SK-N-SH (cell line): Measurements from ENCODE around the gene SLC35F6. TPM values are rescaled to one million over a fixed set of nuclear protein-coding genes. Genes with fewer than 3 reads are reported as not detected.

Experiments
- CTCF ChIA-PET: fragments of 300-600, 350-600 bp; formaldehyde crosslinking; extraction: SDS; loops from one replicate; lab custom pipeline; 2021; lab: Yijun Ruan, JAX
- POLR2A ChIA-PET: fragments of 350-600 bp; sonication (Branson Sonifier 250); formaldehyde crosslinking; extraction: SDS; loops from one replicate; lab custom pipeline; 2020; ENCODE audit warnings: antibody characterized with exemption, inconsistent platforms; lab: Yijun Ruan, JAX
- DNase-seq: peaks from one replicate; pipeline ENCODE4 v3.0.0; 2012
- H2AFZ ChIP-seq: fragments of 200-600 bp; sonication (generic); 2 replicates; pipeline ENCODE4 v1.8.1; 2016; ENCODE audit warnings: antibody characterized with exemption, mild to moderate bottlenecking, low read depth
- H3F3A ChIP-seq: fragments of 200-600 bp; sonication (generic); replicated peaks from 2 replicates; pipeline ENCODE3; 2016; ENCODE audit warnings: antibody characterized with exemption, mild to moderate bottlenecking; ENCODE audit not compliant: insufficient read depth
- H3K27ac ChIP-seq, 2 experiments: fragments of 200-500 bp in 1 of 2; fragments of 200-600 bp in 1 of 2; sonication (Bioruptor generic) in 1 of 2; sonication (generic), shearing (Covaris generic) in 1 of 2; 2 replicates each; pipeline versions ENCODE4 v1.5.1 to v1.6.1; 2014 to 2016; ENCODE audit warnings: low read depth in 2 of 2, inconsistent platforms in 1 of 2, low read length in 1 of 2, mild to moderate bottlenecking in 1 of 2, mixed read lengths in 1 of 2
- H3K27me3 ChIP-seq: fragments of 200-600 bp; sonication (generic), shearing (Covaris generic); 2 replicates; pipeline ENCODE4 v1.6.1; 2016; ENCODE audit warnings: mixed run types; ENCODE audit not compliant: insufficient read depth
- H3K36me3 ChIP-seq, 2 experiments: fragments of 200-500 bp in 1 of 2; fragments of 200-600 bp in 1 of 2; sonication (Bioruptor generic) in 1 of 2; sonication (generic) in 1 of 2; replicated peaks in 1 of 2; 2 replicates each; pipeline versions ENCODE3 to v1.5.1; 2014 to 2016; ENCODE audit warnings: low read length in 1 of 2, mild to moderate bottlenecking in 1 of 2; ENCODE audit not compliant: insufficient read depth in 2 of 2, control insufficient read depth in 1 of 2
- H3K4me1 ChIP-seq, 2 experiments: fragments of 200-500 bp in 1 of 2; fragments of 200-600 bp in 1 of 2; sonication (Bioruptor generic) in 1 of 2; sonication (generic), shearing (Covaris generic) in 1 of 2; 2 replicates each; pipeline versions ENCODE4 v1.5.1 to v1.6.1; 2014 to 2016; ENCODE audit warnings: low read depth in 1 of 2, low read length in 1 of 2, mixed run types in 1 of 2; ENCODE audit not compliant: insufficient read depth in 2 of 2, control insufficient read depth in 1 of 2
- H3K4me2 ChIP-seq: fragments of 200-600 bp; sonication (generic), shearing (Covaris generic); 2 replicates; pipeline ENCODE4 v1.6.1; 2017; ENCODE audit warnings: mixed run types
- H3K4me3 ChIP-seq, 2 experiments: fragments of 200-500 bp in 1 of 2; fragments of 200-600 bp in 1 of 2; sonication (Bioruptor generic) in 1 of 2; sonication (generic), shearing (Covaris generic) in 1 of 2; 2 replicates each; pipeline versions ENCODE4 v1.5.1 to v1.8.1; 2014 to 2016; ENCODE audit warnings: low read depth in 2 of 2, inconsistent platforms in 1 of 2, low read length in 1 of 2, mild to moderate bottlenecking in 1 of 2, mixed read lengths in 1 of 2, moderate library complexity in 1 of 2
- H3K79me2 ChIP-seq: fragments of 200-600 bp; sonication (generic); 2 replicates; pipeline ENCODE4 v1.8.1; 2017; ENCODE audit warnings: mild to moderate bottlenecking; ENCODE audit not compliant: insufficient read depth
- H3K9ac ChIP-seq: fragments of 200-600 bp; sonication (generic); 2 replicates; pipeline ENCODE4 v1.6.1; 2017; ENCODE audit warnings: mixed run types
- H3K9me2 ChIP-seq: fragments of 200-600 bp; sonication (generic); 2 replicates; pipeline ENCODE4 v1.6.1; 2017; ENCODE audit warnings: mixed run types
- H3K9me3 ChIP-seq: fragments of 200-600 bp; sonication (generic); 2 replicates; pipeline ENCODE4 v1.6.1; 2017; ENCODE audit warnings: mixed run types, mild to moderate bottlenecking, moderate library complexity
- H4K20me1 ChIP-seq: fragments of 200-600 bp; sonication (generic); 2 replicates; pipeline ENCODE4 v1.6.1; 2017; ENCODE audit warnings: mild to moderate bottlenecking, mixed run types; ENCODE audit not compliant: insufficient read depth
- CHD2 ChIP-seq: fragments of 150-350 bp; IDR thresholded peaks from 2 replicates; pipeline ENCODE4 v1.6.1; 2018; ENCODE audit warnings: low read length; ENCODE audit not compliant: partially characterized antibody
- EZH2phosphoT487 ChIP-seq: fragments of 200-600 bp; sonication (generic); IDR thresholded peaks from 2 replicates; pipeline ENCODE4 v1.6.1; 2017; ENCODE audit warnings: low read depth, mixed run types, mild to moderate bottlenecking, antibody characterized with exemption, moderate library complexity, borderline replicate concordance
- FOXJ3 ChIP-seq: sonication (generic); formaldehyde crosslinking; IDR thresholded peaks from 2 replicates; pipeline ENCODE4 v1.5.1; 2020; ENCODE audit warnings: mild to moderate bottlenecking, missing genetic modification reagents
- GABPA ChIP-seq: IDR thresholded peaks from 2 replicates; pipeline ENCODE4 v1.4.0; 2012; ENCODE audit warnings: low read depth, mild to moderate bottlenecking
- JUND ChIP-seq: IDR thresholded peaks from 2 replicates; pipeline ENCODE4 v1.4.0; 2012
- MXI1 ChIP-seq: IDR thresholded peaks from 2 replicates; pipeline ENCODE4 v1.6.1; 2012; ENCODE audit warnings: mild to moderate bottlenecking, low read depth, low read length, improper control_type of control experiment
- NFIC ChIP-seq: IDR thresholded peaks from 2 replicates; pipeline ENCODE4 v1.4.0; 2012; ENCODE audit warnings: borderline replicate concordance
- NRF1 ChIP-seq: IDR thresholded peaks from 2 replicates; pipeline ENCODE4 v1.6.1; 2012; ENCODE audit warnings: low read depth, mild to moderate bottlenecking, low read length
- POLR2AphosphoS5 ChIP-seq: IDR thresholded peaks from 2 replicates; pipeline ENCODE4 v1.6.1; 2012; ENCODE audit warnings: low read depth, low read length
- RCOR1 ChIP-seq: fragments of 150-350 bp; IDR thresholded peaks from 2 replicates; pipeline ENCODE4 v1.6.1; 2017; ENCODE audit warnings: antibody characterized with exemption, low read length
- RFX5 ChIP-seq: IDR thresholded peaks from 2 replicates; pipeline ENCODE4 v1.6.1; 2012; ENCODE audit warnings: mild to moderate bottlenecking, improper control_type of control experiment, low read length
- RXRA ChIP-seq: IDR thresholded peaks from 2 replicates; pipeline ENCODE4 v1.4.0; 2012; ENCODE audit warnings: low read depth, mild to moderate bottlenecking, borderline replicate concordance
- SIN3A ChIP-seq: IDR thresholded peaks from 2 replicates; pipeline ENCODE4 v1.6.1; 2012; ENCODE audit warnings: low read depth, mild to moderate bottlenecking, low read length, moderate library complexity, borderline replicate concordance
- YY1 ChIP-seq: IDR thresholded peaks from 2 replicates; pipeline ENCODE4 v1.4.0; 2012; ENCODE audit warnings: low read depth, mild to moderate bottlenecking
- WGBS: methylation state at CpG from one replicate; pipeline ENCODE4 v1.1.6; 2017; ENCODE audit warnings: low lambda C conversion rate; 5-methylcytosine and 5-hydroxymethylcytosine counted together
- polyA plus RNA-seq, 3 experiments: library from polyadenylated mRNA; depleted of rRNA; stranded (reverse); fragments of >200 nt; gene quantifications; 2 replicates each; pipeline ENCODE4 v1.2.3, GENCODE V29; 2012
- TF ChIP-seq, protein P1 (sequence below): IDR thresholded peaks from 2 replicates; pipeline ENCODE4 v1.4.0; 2012; ENCODE audit warnings: low read depth, borderline replicate concordance

SLC35F6 gene
- polyA plus RNA-seq, 1 of the 3 experiments (the other 2 are of a cell fraction): 16.0 TPM

DNA sequence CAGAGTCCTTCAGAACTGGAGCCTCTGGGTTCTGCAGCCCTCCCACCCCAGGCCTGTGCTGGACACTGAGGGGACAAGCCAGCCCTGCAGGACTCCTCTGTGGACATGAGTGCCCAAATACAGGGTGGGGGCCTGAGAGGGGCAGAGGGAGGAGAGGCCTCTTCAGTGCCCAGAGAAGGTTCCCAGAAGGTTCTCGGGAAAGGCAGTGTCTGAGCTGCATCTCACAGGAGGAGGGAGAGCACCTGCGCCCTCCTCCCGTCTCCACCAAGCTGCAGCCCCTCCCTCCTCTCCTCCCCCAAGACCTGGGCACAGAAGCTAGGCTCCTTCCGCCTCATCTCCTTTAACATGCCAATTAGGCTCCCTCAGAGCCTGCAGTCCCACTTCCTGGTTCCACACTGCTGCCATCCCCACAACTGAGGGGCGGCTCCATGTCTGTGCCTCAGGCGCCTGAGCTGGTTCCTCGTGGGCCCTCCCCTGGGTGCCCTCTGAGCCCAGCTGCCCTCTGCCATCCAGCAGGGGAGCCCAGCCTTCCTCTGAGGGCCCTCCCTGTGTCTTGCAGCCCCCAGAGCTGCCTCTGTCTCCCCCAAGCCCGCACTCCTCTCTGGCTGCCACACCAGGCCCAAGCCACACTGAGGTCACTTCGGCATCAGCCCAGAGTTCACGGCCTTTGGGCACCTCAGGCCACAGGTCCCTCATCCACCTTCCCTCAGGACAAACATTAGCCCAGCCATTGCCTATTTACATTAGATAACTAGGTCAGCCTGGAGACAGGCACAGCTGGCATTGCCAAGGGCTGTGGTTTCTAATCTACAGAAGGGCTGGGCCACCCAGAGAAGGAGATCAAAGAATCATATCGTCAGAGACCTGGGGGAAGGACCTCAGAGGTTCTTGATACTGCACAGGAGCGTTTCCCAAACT, 42.7 kb upstream of the SLC35F6 start:
- Histone ChIP-seq H3K36me3 (no peaks in the 10 kb centered on the region), H2AFZ (no peak overlapping the region)
- TF ChIP-seq RCOR1 (0 out of 2 replicates have a peak, but pooled peaks have one; percentile 4), GABPA (no peak)
- TF ChIP-seq, all 33 proteins: peak for 1
- DNase-seq: no peak
- H3K4me3 ChIP-seq: no peak overlapping the region
- H3F3A ChIP-seq: peaks cover 3% of the 10 kb centered on the region
- no peaks in the 10 kb centered on the region for H3K9me2 ChIP-seq
- 83% methylated on average over 12 of the region's 12 CpGs for WGBS
- H4K20me1 ChIP-seq: no peaks in the 10 kb centered on the region
- peak overlapping the region; percentile 32 for H3K4me2 ChIP-seq
- H3K79me2 ChIP-seq: no peaks in the 10 kb centered on the region
- H3K4me1 ChIP-seq: peaks cover 25 to 60% of the 10 kb centered on the region in 2 experiments; a peak in 3 of 4 replicates
- ChIA-PET POLR2A (interaction anchor here (0.7 to 2.3 kb wide), 5 partner anchors 9 to 29 kb away, joined by 3 to 20 read pairs (median 3); partner anchors contain the start of gene KCNK3), CTCF (interaction anchor here (0.9 to 5.4 kb wide), 6 partner anchors 16 to 143 kb away, joined by 3 to 46 read pairs (median 10); no protein-coding TSS in a partner anchor)
- H3K27me3 ChIP-seq: no peaks in the 10 kb centered on the region
- peak overlapping the region in 1 of 2 experiments; percentile 8; a peak in 1 of 4 replicates for H3K27ac ChIP-seq
- H3K9me3 ChIP-seq: no peaks in the 10 kb centered on the region
- H3K9ac ChIP-seq: no peak overlapping the region; the same call in 1 of the 2 replicates

DNA sequence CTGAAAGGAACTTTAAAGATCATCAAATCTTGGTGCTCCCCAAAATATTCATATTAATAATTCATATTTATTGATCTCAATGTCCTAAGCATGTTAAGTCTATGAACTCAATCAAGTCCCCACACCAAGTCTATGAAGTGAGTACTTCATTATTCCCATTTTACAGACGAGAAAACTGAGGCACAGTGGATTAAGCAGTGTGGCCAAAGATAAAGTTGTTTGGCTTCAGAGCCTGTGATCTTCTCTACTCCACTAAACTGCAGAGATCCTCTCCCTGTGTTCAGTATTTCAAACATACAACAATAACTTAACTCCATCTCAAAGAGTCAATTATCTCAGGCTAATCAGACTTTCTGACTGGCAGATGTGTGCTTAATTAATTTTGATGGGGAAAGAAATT, 41.8 kb upstream of the SLC35F6 start:
- Histone ChIP-seq H3K9ac (no peak overlapping the region), H3K4me2 (no peak overlapping the region), H3K4me3 (no peak overlapping the region), H3K9me2 (no peaks in the 10 kb centered on the region), H3K36me3 (no peaks in the 10 kb centered on the region), H3K9me3 (no peaks in the 10 kb centered on the region), H3K79me2 (no peaks in the 10 kb centered on the region), H4K20me1 (no peaks in the 10 kb centered on the region), H3F3A (peaks cover 3% of the 10 kb centered on the region), H3K27ac (no peak overlapping the region), H2AFZ (no peak overlapping the region), H3K27me3 (no peaks in the 10 kb centered on the region), H3K4me1 (peaks cover 25 to 56% of the 10 kb centered on the region in 2 experiments; a peak in 3 of 4 replicates)
- WGBS: 87% methylated on average over 1 of the region's 1 CpG
- DNase-seq: no peak
- ChIA-PET CTCF (interaction anchor here (1.6 to 5.4 kb wide), 4 partner anchors 24 to 145 kb away, joined by 4 to 46 read pairs (median 9); no protein-coding TSS in a partner anchor), POLR2A (no interaction called here)
- TF ChIP-seq NFIC: no peak
- no peak for TF ChIP-seq MXI1
- TF ChIP-seq SIN3A: no peak
- TF ChIP-seq JUND: no peak
- TF ChIP-seq RXRA: no peak
- TF ChIP-seq FOXJ3 (CRISPR knock-in tag): no peak
- no peak for TF ChIP-seq GABPA
- TF ChIP-seq POLR2AphosphoS5: no peak
- no peak for TF ChIP-seq EZH2phosphoT487
- no peak for TF ChIP-seq RFX5
- no peak for TF ChIP-seq NRF1
- TF ChIP-seq CHD2: no peak
- TF ChIP-seq, protein P1, sequence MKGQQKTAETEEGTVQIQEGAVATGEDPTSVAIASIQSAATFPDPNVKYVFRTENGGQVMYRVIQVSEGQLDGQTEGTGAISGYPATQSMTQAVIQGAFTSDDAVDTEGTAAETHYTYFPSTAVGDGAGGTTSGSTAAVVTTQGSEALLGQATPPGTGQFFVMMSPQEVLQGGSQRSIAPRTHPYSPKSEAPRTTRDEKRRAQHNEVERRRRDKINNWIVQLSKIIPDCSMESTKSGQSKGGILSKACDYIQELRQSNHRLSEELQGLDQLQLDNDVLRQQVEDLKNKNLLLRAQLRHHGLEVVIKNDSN: no peak
- TF ChIP-seq YY1: no peak
